HepG2 (cell line): ENCODE results near the gene ARMC5. TPM values are rescaled to one million over a fixed set of nuclear protein-coding genes. Genes with fewer than 3 reads are reported as not detected.

Experiments
- ATAC-seq: fragments of 200-7000 bp; cut with Tn5 transposase; 3 replicates; pipeline ENCODE4 v1.9.1; 2020; ENCODE audit warnings: mild to moderate bottlenecking, moderate library complexity
- BruUV-seq: library from RNA; stranded (reverse); fragments of 400-500 nt; replicated peaks from 2 replicates; lab custom pipeline; 2021; lab: Mats Ljungman, UMichigan
- CTCF ChIA-PET: fragments of 300-600 bp; formaldehyde crosslinking; extraction: SDS; loops from one replicate; lab custom pipeline; 2021; ENCODE audit warnings: low total read pairs, inconsistent platforms, low intra/inter-chr PET ratio; lab: Yijun Ruan, JAX
- POLR2A ChIA-PET: fragments of 350-600 bp; sonication (Branson Sonifier 250); formaldehyde crosslinking; loops from one replicate; lab custom pipeline; 2020; ENCODE audit warnings: antibody characterized with exemption, inconsistent platforms; lab: Yijun Ruan, JAX
- DNase-seq: peaks from one replicate; pipeline ENCODE4 v3.0.0-alpha.2; 2015; ENCODE audit warnings: low spot score
- FAIRE-seq: peaks from 3 replicates; lab custom pipeline; 2011; peaks lifted over from hg19 to GRCh38; lab: Jason Lieb, UNC
- H2AFZ ChIP-seq: one replicate; pipeline ENCODE4 v1.6.1; 2011; ENCODE audit warnings: low read length, inconsistent platforms
- H3K27ac ChIP-seq: fragments of 300-600 bp; 3 replicates; pipeline ENCODE4 v1.8.0; 2011; ENCODE audit warnings: mixed run types, mild to moderate bottlenecking, mixed read lengths, low read length, inconsistent platforms; ENCODE audit not compliant: insufficient read depth; ENCODE audit errors: extremely low read length
- H3K27me3 ChIP-seq, 2 experiments: fragments of 200-600 bp in 1 of 2; 2 replicates in 1 of 2; 3 replicates in 1 of 2; pipeline versions ENCODE4 v1.6.0 to v1.8.0; 2011; ENCODE audit warnings: low read length in 2 of 2, mild to moderate bottlenecking in 2 of 2, moderate library complexity in 2 of 2, inconsistent platforms in 1 of 2; ENCODE audit not compliant: insufficient read depth in 2 of 2, control insufficient read depth in 1 of 2
- H3K36me3 ChIP-seq, 2 experiments: fragments of 200-600 bp in 1 of 2; replicated peaks in 1 of 2; 2 replicates in 1 of 2; 3 replicates in 1 of 2; pipeline versions ENCODE4 v1.5.1 to v1.8.0; 2011; ENCODE audit warnings: low read length in 2 of 2, inconsistent platforms in 1 of 2; ENCODE audit not compliant: insufficient read depth in 2 of 2, control insufficient read depth in 1 of 2
- H3K4me1 ChIP-seq: 2 replicates; pipeline ENCODE4 v1.5.1; 2012; ENCODE audit warnings: low read length, inconsistent platforms; ENCODE audit not compliant: insufficient read depth
- H3K4me2 ChIP-seq: 2 replicates; pipeline ENCODE4 v1.6.0; 2011; ENCODE audit warnings: low read depth, low read length, inconsistent platforms
- H3K4me3 ChIP-seq, 3 experiments: fragments of 200-600 bp in 1 of 3; sonication (generic), shearing (Covaris generic) in 1 of 3; replicated peaks in 1 of 3; 2 replicates each; pipeline ENCODE4 v1.5.1; 2011 to 2016; ENCODE audit warnings: low read length in 3 of 3, inconsistent platforms in 2 of 3, low read depth in 2 of 3, mild to moderate bottlenecking in 2 of 3, control low read depth in 1 of 3, mixed read lengths in 1 of 3; ENCODE audit not compliant: insufficient read depth in 1 of 3
- H3K79me2 ChIP-seq: one replicate; pipeline ENCODE4 v1.6.1; 2011; ENCODE audit warnings: low read length, inconsistent platforms; ENCODE audit not compliant: insufficient read depth
- H3K9ac ChIP-seq: 2 replicates; pipeline ENCODE4 v1.6.0; 2011; ENCODE audit warnings: mild to moderate bottlenecking, low read depth, low read length, inconsistent platforms; ENCODE audit not compliant: insufficient read depth
- H3K9me3 ChIP-seq: 2 replicates; pipeline ENCODE4 v1.5.1; 2012; ENCODE audit warnings: mild to moderate bottlenecking, low read length
- H4K20me1 ChIP-seq: 2 replicates; pipeline ENCODE4 v1.6.0; 2011; ENCODE audit warnings: inconsistent platforms, mild to moderate bottlenecking, low read length, moderate library complexity; ENCODE audit not compliant: insufficient read depth
- ATM ChIP-seq: fragments of 450-650 bp; IDR thresholded peaks from 2 replicates; pipeline ENCODE4 v1.7.1; 2017; ENCODE audit warnings: mild to moderate bottlenecking, borderline replicate concordance
- DMAP1 ChIP-seq: IDR thresholded peaks from 2 replicates; pipeline ENCODE4 v1.6.1; 2016
- KDM4B ChIP-seq: sonication (generic); formaldehyde crosslinking; IDR thresholded peaks from 2 replicates; pipeline ENCODE4 v1.4.0; 2020; ENCODE audit warnings: missing genetic modification reagents
- KDM6A ChIP-seq: IDR thresholded peaks from 2 replicates; pipeline ENCODE4 v1.6.1; 2016; ENCODE audit warnings: low read depth
- MLLT10 ChIP-seq: sonication (generic); formaldehyde crosslinking; IDR thresholded peaks from 2 replicates; pipeline ENCODE4 v1.4.0; 2020; ENCODE audit warnings: missing genetic modification reagents
- POLR2A ChIP-seq, 2 experiments: IDR thresholded peaks; 2 replicates each; pipeline ENCODE4 v1.6.1; 2011; ENCODE audit warnings: low read depth in 2 of 2, low read length in 2 of 2, mild to moderate bottlenecking in 1 of 2, moderate library complexity in 1 of 2; ENCODE audit not compliant: insufficient read depth in 1 of 2
- STAT5B ChIP-seq: sonication (generic); formaldehyde crosslinking; IDR thresholded peaks from 2 replicates; pipeline ENCODE4 v1.4.0; 2020; ENCODE audit warnings: missing genetic modification reagents
- U2AF1 ChIP-seq: fragments of 200-400 bp; formaldehyde crosslinking; optimal IDR thresholded peaks from 2 replicates; pipeline ENCODE3; 2017; ENCODE audit warnings: mild to moderate bottlenecking, low read depth, low read length
- ZFP36L1 ChIP-seq: sonication (generic); formaldehyde crosslinking; IDR thresholded peaks from 2 replicates; pipeline ENCODE4 v1.8.0; 2022; ENCODE audit warnings: mild to moderate bottlenecking, missing genetic modification reagents, moderate library complexity
- ZFY ChIP-seq: sonication (generic); formaldehyde crosslinking; IDR thresholded peaks from 2 replicates; pipeline ENCODE4 v1.4.0; 2020; ENCODE audit warnings: missing genetic modification reagents
- ZNF33B ChIP-seq: sonication (generic); formaldehyde crosslinking; IDR thresholded peaks from 2 replicates; pipeline ENCODE4 v1.5.1; 2020; ENCODE audit warnings: mild to moderate bottlenecking, missing genetic modification reagents
- ZNF616 ChIP-seq: sonication (generic); formaldehyde crosslinking; IDR thresholded peaks from 2 replicates; pipeline ENCODE4 v1.5.0; 2020; ENCODE audit warnings: low read depth, mild to moderate bottlenecking, missing genetic modification reagents
- ZNF850 ChIP-seq: sonication (generic); formaldehyde crosslinking; conservative IDR thresholded peaks from 2 replicates; pipeline ENCODE4 v1.9.0; 2021; ENCODE audit warnings: mild to moderate bottlenecking, missing genetic modification reagents
- ZSCAN30 ChIP-seq: sonication (generic); formaldehyde crosslinking; IDR thresholded peaks from 2 replicates; pipeline ENCODE4 v1.5.0; 2020; ENCODE audit warnings: mild to moderate bottlenecking, missing genetic modification reagents
- WGBS: methylation state at CpG from one replicate; pipeline ENCODE4 v1.1.6; 2017; ENCODE audit warnings: low lambda C conversion rate; 5-methylcytosine and 5-hydroxymethylcytosine counted together
- in situ Hi-C: cut with HindIII; loops from 2 replicates; pipeline ENCODE4 v1.10.0; 2017; ENCODE audit warnings: low pct_unique_long_range_greater_than_20kb; ENCODE audit not compliant: extremely low pct_ligation_motif_present
- intact Hi-C: fragments of 100-400 bp; cut with micrococcal nuclease; formaldehyde crosslinking; loops from one replicate; pipeline ENCODE4 v1.10.0; 2022; ENCODE audit not compliant: unreplicated experiment
- polyA plus RNA-seq, 8 experiments: library from polyadenylated mRNA; depleted of rRNA in 3 of 8; stranded (reverse) in 7 of 8; unstranded in 1 of 8; fragments of >200 nt; fragmentation: Illumina TruSeq in 4 of 8; extraction: Trizol in 4 of 8; gene quantifications; 2 replicates each; pipeline versions ENCODE4 v1.2.1 to v1.2.3, GENCODE V29; 2011 to 2016; ENCODE audit warnings: low read depth in 4 of 8, missing spikeins in 1 of 8, mixed read lengths in 1 of 8; ENCODE audit not compliant: insufficient read depth in 1 of 8
- total RNA-seq, 5 experiments: library from RNA; depleted of rRNA; stranded (reverse); fragments of >200 nt; fragmentation: Illumina TruSeq; extraction: Trizol; gene quantifications; 2 replicates each; pipeline ENCODE4 v1.2.3, GENCODE V29; 2016; ENCODE audit warnings: low read depth in 1 of 5
- TF ChIP-seq, protein P1 (sequence below): sonication (generic); formaldehyde crosslinking; IDR thresholded peaks from 2 replicates; pipeline ENCODE4 v1.8.0; 2022; ENCODE audit warnings: missing genetic modification reagents, mild to moderate bottlenecking, moderate library complexity, borderline replicate concordance
- TF ChIP-seq, protein P2 (sequence below): sonication (generic); formaldehyde crosslinking; IDR thresholded peaks from 2 replicates; pipeline ENCODE4 v1.4.0; 2020; ENCODE audit warnings: mild to moderate bottlenecking, missing genetic modification reagents

The ARMC5 gene
- total and polyA plus RNA-seq, 2 of the 13 experiments (the other 11 are each of a cell fraction or from before 2014, with no cell fraction given): 10.8 to 22.3 TPM

DNA sequence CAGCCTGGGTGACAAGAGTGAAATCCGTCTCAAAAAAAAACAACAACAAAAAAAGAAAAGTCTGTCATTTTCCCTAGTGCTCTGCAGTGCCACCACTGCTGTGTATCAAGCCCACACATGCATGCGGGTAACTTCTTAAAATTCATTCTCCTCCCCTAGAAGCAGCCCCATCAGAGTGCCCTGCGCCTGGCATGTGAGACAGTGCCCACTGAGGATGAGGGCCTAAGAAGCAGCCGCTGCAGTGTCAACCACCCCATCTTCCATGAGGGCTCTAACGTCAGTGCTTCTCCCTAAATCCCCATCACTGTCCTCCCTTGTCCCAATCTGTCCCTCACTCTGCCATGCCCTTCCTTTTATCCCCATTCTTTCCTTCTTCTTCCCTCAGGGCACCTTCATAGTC is 41.4 kb upstream of the ARMC5 start:
- POLR2A ChIA-PET: no interaction called here
- DNase-seq: no peak
- Histone ChIP-seq H3K4me1 (no peaks in the 10 kb centered on the region), H3K9ac (no peak overlapping the region)
- no TSS peak for BruUV-seq
- in situ Hi-C loops: no loop called here
- TF ChIP-seq U2AF1 (no peak), ATM (no peak), ZNF850 (CRISPR knock-in tag) (no peak), POLR2A (IDR thresholded peaks at IDR 0.05; ENCODE audit: insufficient read depth in 1 of 2, low read depth in 2 of 2, low read length in 2 of 2) (no peak)
- TF ChIP-seq, all 625 proteins: peak for 0
- no peak for FAIRE-seq
- peaks cover 0 to 39% of the 10 kb centered on the region in 2 experiments; a peak in 3 of 5 replicates for H3K27me3 ChIP-seq
- H3K79me2 ChIP-seq: no peaks in the 10 kb centered on the region
- CTCF ChIA-PET: no interaction called here
- intact Hi-C loops: no loop called here
- ATAC-seq: no peak
- no peak overlapping the region for H2AFZ ChIP-seq
- no peak overlapping the region for H3K4me3 ChIP-seq
- no peaks in the 10 kb centered on the region for H3K9me3 ChIP-seq
- no peaks in the 10 kb centered on the region for H3K36me3 ChIP-seq
- no peaks in the 10 kb centered on the region for H4K20me1 ChIP-seq
- H3K27ac ChIP-seq: no peak overlapping the region
- H3K4me2 ChIP-seq: no peak overlapping the region
- 12% methylated on average over 5 of the region's 5 CpGs for WGBS

DNA sequence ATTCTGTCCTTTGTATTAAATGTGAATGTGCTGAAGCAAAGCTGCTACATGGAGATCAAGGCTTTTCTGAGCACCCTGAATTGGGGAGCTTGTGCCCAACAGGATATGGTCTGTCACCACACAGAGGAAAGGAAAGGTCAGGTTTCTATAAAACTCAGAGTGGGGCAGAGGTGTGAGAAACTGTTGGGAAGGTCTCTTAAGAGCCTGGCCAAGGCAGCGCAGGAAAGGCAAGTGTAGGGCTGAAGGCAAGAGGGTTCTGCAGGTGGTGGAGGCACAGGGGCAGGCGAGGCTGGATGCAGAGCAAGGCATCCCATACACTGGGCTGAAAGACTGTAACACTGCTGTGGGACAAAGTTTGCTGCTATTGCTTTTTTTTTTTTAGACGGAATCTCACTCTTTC is 39.3 kb upstream of the ARMC5 start:
- POLR2A ChIA-PET: no interaction called here
- Histone ChIP-seq H3K4me1 (no peaks in the 10 kb centered on the region), H4K20me1 (no peaks in the 10 kb centered on the region), H3K27ac (no peak overlapping the region), H3K9me3 (no peaks in the 10 kb centered on the region), H3K4me2 (no peak overlapping the region), H3K79me2 (no peaks in the 10 kb centered on the region), H3K9ac (no peak overlapping the region), H2AFZ (no peak overlapping the region), H3K27me3 (peaks cover 0 to 33% of the 10 kb centered on the region in 2 experiments; a peak in 4 of 5 replicates), H3K4me3 (no peak overlapping the region), H3K36me3 (no peaks in the 10 kb centered on the region)
- BruUV-seq: no TSS peak
- intact Hi-C loops (no loop called here), in situ Hi-C loops (no loop called here)
- 52% methylated on average over 3 of the region's 3 CpGs for whole genome bisulfite sequencing
- ATAC-seq (no peak), DNase-seq (no peak), FAIRE-seq (no peak)
- CTCF ChIA-PET: no interaction called here
- TF ChIP-seq KDM6A (CRISPR knock-in tag) (no peak), ZFP36L1 (CRISPR knock-in tag) (no peak), MLLT10 (CRISPR knock-in tag) (no peak), ZNF33B (CRISPR knock-in tag) (no peak), ZFY (CRISPR knock-in tag) (no peak), DMAP1 (CRISPR knock-in tag) (no peak), STAT5B (no peak), KDM4B (CRISPR knock-in tag) (no peak), ZNF616 (CRISPR knock-in tag) (no peak), ZSCAN30 (CRISPR knock-in tag) (no peak)
- TF ChIP-seq, protein P1, sequence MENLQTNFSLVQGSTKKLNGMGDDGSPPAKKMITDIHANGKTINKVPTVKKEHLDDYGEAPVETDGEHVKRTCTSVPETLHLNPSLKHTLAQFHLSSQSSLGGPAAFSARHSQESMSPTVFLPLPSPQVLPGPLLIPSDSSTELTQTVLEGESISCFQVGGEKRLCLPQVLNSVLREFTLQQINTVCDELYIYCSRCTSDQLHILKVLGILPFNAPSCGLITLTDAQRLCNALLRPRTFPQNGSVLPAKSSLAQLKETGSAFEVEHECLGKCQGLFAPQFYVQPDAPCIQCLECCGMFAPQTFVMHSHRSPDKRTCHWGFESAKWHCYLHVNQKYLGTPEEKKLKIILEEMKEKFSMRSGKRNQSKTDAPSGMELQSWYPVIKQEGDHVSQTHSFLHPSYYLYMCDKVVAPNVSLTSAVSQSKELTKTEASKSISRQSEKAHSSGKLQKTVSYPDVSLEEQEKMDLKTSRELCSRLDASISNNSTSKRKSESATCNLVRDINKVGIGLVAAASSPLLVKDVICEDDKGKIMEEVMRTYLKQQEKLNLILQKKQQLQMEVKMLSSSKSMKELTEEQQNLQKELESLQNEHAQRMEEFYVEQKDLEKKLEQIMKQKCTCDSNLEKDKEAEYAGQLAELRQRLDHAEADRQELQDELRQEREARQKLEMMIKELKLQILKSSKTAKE (CRISPR knock-in tag): no peak
- TF ChIP-seq, protein P2, sequence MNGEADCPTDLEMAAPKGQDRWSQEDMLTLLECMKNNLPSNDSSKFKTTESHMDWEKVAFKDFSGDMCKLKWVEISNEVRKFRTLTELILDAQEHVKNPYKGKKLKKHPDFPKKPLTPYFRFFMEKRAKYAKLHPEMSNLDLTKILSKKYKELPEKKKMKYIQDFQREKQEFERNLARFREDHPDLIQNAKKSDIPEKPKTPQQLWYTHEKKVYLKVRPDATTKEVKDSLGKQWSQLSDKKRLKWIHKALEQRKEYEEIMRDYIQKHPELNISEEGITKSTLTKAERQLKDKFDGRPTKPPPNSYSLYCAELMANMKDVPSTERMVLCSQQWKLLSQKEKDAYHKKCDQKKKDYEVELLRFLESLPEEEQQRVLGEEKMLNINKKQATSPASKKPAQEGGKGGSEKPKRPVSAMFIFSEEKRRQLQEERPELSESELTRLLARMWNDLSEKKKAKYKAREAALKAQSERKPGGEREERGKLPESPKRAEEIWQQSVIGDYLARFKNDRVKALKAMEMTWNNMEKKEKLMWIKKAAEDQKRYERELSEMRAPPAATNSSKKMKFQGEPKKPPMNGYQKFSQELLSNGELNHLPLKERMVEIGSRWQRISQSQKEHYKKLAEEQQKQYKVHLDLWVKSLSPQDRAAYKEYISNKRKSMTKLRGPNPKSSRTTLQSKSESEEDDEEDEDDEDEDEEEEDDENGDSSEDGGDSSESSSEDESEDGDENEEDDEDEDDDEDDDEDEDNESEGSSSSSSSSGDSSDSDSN (CRISPR knock-in tag): no peak
